Ectodermal cell (in vitro differentiated cells): ENCODE data around the gene MTMR10.

Experiments
- H3K27ac ChIP-seq: 2 replicates; pipeline ENCODE4 v1.7.0; 2013; ENCODE audit warnings: mild to moderate bottlenecking, low read depth, low read length; ENCODE audit not compliant: insufficient read depth, poor library complexity, severe bottlenecking
- H3K27me3 ChIP-seq: 2 replicates; pipeline ENCODE4 v1.7.0; 2013; ENCODE audit warnings: mild to moderate bottlenecking, low read length; ENCODE audit not compliant: insufficient read depth, control insufficient read depth, poor library complexity, severe bottlenecking
- H3K36me3 ChIP-seq: one replicate; pipeline ENCODE4 v1.7.0; 2013; ENCODE audit warnings: low read length; ENCODE audit not compliant: control insufficient read depth, insufficient read depth
- H3K4me1 ChIP-seq: one replicate; pipeline ENCODE4 v1.7.0; 2013; ENCODE audit warnings: low read length; ENCODE audit not compliant: control insufficient read depth, insufficient read depth
- H3K4me3 ChIP-seq: 2 replicates; pipeline ENCODE4 v1.7.0; 2013; ENCODE audit warnings: low read depth, low read length, control low read depth; ENCODE audit not compliant: insufficient read depth
- H3K9me3 ChIP-seq: 2 replicates; pipeline ENCODE4 v1.7.0; 2013; ENCODE audit warnings: mild to moderate bottlenecking, low read length, moderate library complexity; ENCODE audit not compliant: control insufficient read depth
- WGBS, 2 experiments: methylation state at CpG; one replicate each; pipeline ENCODE4 v1.1.7; 2013; ENCODE audit warnings: missing lambda C conversion rate in 2 of 2; 5-methylcytosine and 5-hydroxymethylcytosine counted together

The MTMR10 gene

DNA sequence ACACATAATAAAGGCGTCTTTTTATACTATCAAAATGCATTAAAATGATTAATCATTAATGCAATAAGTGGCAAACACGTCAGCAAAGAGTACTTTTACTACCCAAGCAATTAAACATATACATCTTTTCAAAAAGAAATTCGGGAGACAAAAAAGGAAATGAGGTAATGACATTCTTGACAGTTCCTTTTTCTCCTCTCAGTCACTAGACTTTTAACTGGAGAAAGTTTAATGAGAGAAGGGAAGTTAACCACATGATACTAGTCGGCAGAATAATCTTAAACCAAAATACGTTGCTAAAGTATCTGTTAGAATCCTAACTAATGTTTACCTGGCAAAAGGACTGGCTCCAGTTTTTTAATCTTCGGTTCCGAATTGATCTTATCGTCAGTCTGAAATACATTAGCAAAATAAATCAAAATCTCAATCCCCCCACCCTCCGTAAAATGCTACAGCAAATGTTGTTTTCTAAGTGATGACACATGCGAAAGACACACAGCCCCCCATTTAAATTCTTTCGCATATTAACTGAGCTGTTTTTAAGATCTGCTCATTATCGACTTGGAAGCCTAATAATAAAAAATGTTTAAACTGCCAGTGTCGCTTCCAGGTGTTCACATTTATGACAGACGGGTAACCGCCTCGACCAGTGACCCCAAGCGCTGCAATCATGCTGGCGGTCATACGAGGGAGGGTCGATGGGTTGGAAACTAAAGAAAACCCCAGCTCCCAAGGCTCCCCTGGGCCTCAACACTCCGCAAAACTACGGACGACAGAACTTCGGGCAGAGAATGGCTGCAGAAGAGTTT, 778 bp downstream of the MTMR10 start:
- 9 to 16% methylated on average over 21 to 24 of the region's 24 CpGs for WGBS, 2 experiments
- Histone ChIP-seq H3K4me1 (no peaks in the 10 kb centered on the region), H3K27ac (no peak overlapping the region), H3K9me3 (no peaks in the 10 kb centered on the region), H3K36me3 (no peaks in the 10 kb centered on the region), H3K27me3 (no peaks in the 10 kb centered on the region), H3K4me3 (peak overlapping the region; percentile 65)

DNA sequence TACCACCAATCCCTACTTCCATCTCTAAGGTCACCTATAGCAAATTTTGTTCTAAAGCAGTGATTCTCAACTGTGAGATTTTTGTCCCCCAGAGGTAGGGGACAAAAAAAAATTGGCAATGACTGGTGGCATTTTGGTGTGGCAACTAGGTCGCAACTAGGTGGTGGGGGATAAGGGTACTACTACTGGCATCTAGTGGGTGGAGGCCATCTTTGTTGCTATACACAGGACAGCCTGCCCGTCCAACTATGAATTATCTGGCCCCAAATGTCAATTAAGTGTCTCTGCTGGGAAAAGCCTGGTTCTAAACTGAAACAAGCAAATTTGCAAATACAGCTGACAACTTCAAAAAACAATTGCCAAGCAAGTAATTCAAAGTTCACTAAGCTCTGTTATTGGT, 1.4 kb downstream of the MTMR10 start:
- no peaks in the 10 kb centered on the region for H3K4me1 ChIP-seq
- 83 to 88% methylated on average over 2 of the region's 2 CpGs for WGBS, 2 experiments
- H3K36me3 ChIP-seq, result no peaks in the 10 kb centered on the region
- H3K27me3 ChIP-seq, result no peaks in the 10 kb centered on the region
- no peak overlapping the region for H3K4me3 ChIP-seq
- no peaks in the 10 kb centered on the region for H3K9me3 ChIP-seq
- no peak overlapping the region for H3K27ac ChIP-seq

GRCh38 chr15:30985081-30985531, 6.3 kb downstream of the MTMR10 start:
- no peak overlapping the region for H3K4me3 ChIP-seq
- 89 to 92% methylated on average over 3 of the region's 3 CpGs for WGBS, 2 experiments
- H3K36me3 ChIP-seq, result no peaks in the 10 kb centered on the region

GRCh38 chr15:30984542-30984941, 6.9 kb downstream of the MTMR10 start:
- no peak overlapping the region for H3K27ac ChIP-seq
- no peaks in the 10 kb centered on the region for H3K36me3 ChIP-seq
- H3K4me3 ChIP-seq, result no peak overlapping the region
- WGBS, 2 experiments, result 95 to 97% methylated on average over 6 of the region's 6 CpGs
- no peaks in the 10 kb centered on the region for H3K4me1 ChIP-seq
- no peaks in the 10 kb centered on the region for H3K27me3 ChIP-seq
- no peaks in the 10 kb centered on the region for H3K9me3 ChIP-seq

More at GRCh38 chr15:30985081-30985531, 6.3 kb downstream of the MTMR10 start:
- H3K27me3 ChIP-seq, result no peaks in the 10 kb centered on the region
- no peaks in the 10 kb centered on the region for H3K9me3 ChIP-seq
- H3K4me1 ChIP-seq, result no peaks in the 10 kb centered on the region
- no peak overlapping the region for H3K27ac ChIP-seq

GRCh38 chr15:30984118-30984517, 7.3 kb downstream of the MTMR10 start:
- 88 to 89% methylated on average over 3 of the region's 3 CpGs for WGBS, 2 experiments
- Histone ChIP-seq H3K9me3 (no peaks in the 10 kb centered on the region), H3K27ac (no peak overlapping the region), H3K36me3 (no peaks in the 10 kb centered on the region), H3K4me1 (no peaks in the 10 kb centered on the region), H3K27me3 (no peaks in the 10 kb centered on the region), H3K4me3 (no peak overlapping the region)

- H3K9me3 ChIP-seq, result no peaks in the 10 kb centered on the region
- WGBS, 2 experiments, result 96 to 97% methylated on average over 5 of the region's 5 CpGs
- H3K27ac ChIP-seq, result no peak overlapping the region
- no peak overlapping the region for H3K4me3 ChIP-seq
- H3K4me1 ChIP-seq, result no peaks in the 10 kb centered on the region
- no peaks in the 10 kb centered on the region for H3K27me3 ChIP-seq
- H3K36me3 ChIP-seq, result no peaks in the 10 kb centered on the region
Measured at GRCh38 chr15:30979457-30979856, 12.0 kb downstream of the MTMR10 start.

DNA sequence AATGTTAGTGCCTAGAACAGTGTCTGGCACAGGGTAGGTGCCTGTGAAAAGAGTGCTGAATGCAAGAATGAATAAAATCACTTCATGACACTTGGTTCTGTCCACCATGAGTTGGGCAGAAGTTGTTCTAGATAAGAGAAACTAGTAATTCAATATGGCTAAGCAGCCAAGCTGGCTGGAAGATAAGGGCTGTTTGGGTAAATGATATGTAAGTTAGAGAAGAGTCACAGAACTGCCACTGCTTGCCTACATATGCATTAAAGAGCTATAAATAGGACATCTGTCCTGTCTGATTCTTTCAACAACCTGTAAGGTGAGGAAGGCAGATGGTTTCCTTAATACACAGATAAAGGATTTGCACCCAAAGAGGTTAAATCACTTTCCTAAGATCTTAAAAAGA, 13.1 kb downstream of the MTMR10 start:
- Histone ChIP-seq H3K4me3 (no peak overlapping the region), H3K9me3 (no peaks in the 10 kb centered on the region), H3K4me1 (no peaks in the 10 kb centered on the region), H3K36me3 (no peaks in the 10 kb centered on the region), H3K27ac (no peak overlapping the region), H3K27me3 (no peaks in the 10 kb centered on the region)

DNA sequence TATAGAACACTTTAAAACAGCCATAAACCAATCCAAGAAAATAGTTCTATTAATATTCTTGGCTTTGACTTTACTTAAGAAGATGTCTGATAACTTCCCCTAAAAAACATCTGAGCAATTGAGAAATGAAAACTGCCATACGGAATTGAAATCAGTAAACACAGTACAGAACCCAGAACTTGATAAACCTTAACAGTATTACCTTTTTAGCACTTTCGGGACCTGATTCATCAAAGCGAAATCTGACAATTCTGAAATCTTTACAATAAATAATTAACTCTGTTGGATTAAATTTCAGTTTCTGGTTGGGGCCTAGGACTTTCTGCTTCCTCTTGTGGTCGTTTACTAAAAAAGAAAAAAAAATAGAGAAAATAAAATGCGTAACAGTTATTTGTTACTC, 17.3 kb downstream of the MTMR10 start:
- H3K27me3 ChIP-seq, result no peaks in the 10 kb centered on the region
- H3K4me3 ChIP-seq, result no peak overlapping the region
- 89 to 92% methylated on average over 3 to 5 of the region's 5 CpGs for WGBS, 2 experiments
- no peaks in the 10 kb centered on the region for H3K36me3 ChIP-seq
- H3K27ac ChIP-seq, result no peak overlapping the region
- no peaks in the 10 kb centered on the region for H3K4me1 ChIP-seq
- no peaks in the 10 kb centered on the region for H3K9me3 ChIP-seq

DNA sequence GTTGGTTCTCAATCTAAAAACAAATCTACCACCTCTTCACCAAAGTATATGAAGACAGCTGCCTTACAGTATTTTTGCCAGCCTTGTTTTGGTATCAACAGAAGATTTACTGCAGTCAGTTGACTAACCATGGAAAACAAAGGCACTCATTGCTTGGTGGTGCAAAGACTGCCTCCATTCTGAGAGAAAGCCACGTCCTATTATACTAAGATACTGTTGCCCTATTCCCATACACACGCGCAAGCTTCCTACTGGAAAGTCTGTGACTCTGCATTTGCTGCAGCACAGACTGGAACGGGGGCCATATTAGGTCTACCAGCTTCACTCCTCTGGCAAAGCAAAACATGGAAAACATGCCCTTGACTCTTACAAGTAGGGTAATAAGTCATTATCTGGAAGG, 18.0 kb downstream of the MTMR10 start:
- no peaks in the 10 kb centered on the region for H3K36me3 ChIP-seq
- no peak overlapping the region for H3K27ac ChIP-seq
- H3K27me3 ChIP-seq, result no peaks in the 10 kb centered on the region
- 91 to 95% methylated on average over 4 of the region's 4 CpGs for WGBS, 2 experiments
- H3K9me3 ChIP-seq, result no peaks in the 10 kb centered on the region
- no peak overlapping the region for H3K4me3 ChIP-seq
- H3K4me1 ChIP-seq, result no peaks in the 10 kb centered on the region

DNA sequence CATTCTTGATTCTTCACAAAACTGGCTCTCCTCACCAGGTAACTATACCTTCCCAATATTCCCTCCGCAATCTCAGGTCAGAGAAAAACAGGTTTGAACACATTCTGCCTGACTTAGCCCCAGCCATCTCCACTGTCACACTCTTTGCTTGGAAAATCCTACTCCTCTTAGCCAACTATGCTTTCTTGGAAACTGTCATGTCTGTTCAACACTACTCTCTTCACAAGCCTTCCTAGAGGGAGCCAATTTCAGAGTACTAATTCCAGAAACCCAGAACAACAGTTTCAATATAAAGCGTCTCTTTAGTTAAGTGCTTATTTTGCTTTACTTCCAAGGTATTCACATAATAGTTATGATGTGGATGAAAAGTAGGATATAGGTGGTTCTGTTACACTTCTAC, 21.7 kb downstream of the MTMR10 start:
- Histone ChIP-seq H3K4me3 (no peak overlapping the region), H3K27me3 (no peaks in the 10 kb centered on the region), H3K36me3 (no peaks in the 10 kb centered on the region), H3K9me3 (no peaks in the 10 kb centered on the region), H3K4me1 (no peaks in the 10 kb centered on the region), H3K27ac (no peak overlapping the region)
- WGBS, 2 experiments, result 93 to 99% methylated on average over 1 to 2 of the region's 2 CpGs
